Omental fat pad (tissue), 4 donors: ENCODE results near the gene MPV17L2. TPM values are rescaled to one million over a fixed set of nuclear protein-coding genes. Genes with fewer than 3 reads are reported as not detected.

Experiments used
- ATAC-seq: fragments of 150-250 bp; one replicate; pipeline ENCODE4 v1.9.1; 2016; ENCODE audit warnings: mild to moderate bottlenecking, moderate library complexity; ENCODE audit not compliant: low FRiP score
- DNase-seq: peaks from one replicate; pipeline ENCODE4 v3.0.0-alpha.2; 2019; ENCODE audit warnings: low spot score
- CTCF ChIP-seq, 3 donors: fragments of 450-650 bp; IDR thresholded peaks; one replicate each; pipeline ENCODE4 v1.5.1; 2016 to 2017; ENCODE audit warnings: antibody characterized with exemption in 3 of 3, mild to moderate bottlenecking in 3 of 3, moderate library complexity in 2 of 3
- total RNA-seq, 4 donors: library from RNA; depleted of rRNA; stranded (reverse); fragments of >200 nt; gene quantifications; one replicate each; pipeline ENCODE4 v1.1.0, GENCODE V29; 2016

Gene MPV17L2
- total RNA-seq, 4 donors from 2014 or later = 19.6 to 29.7 (median 22.5) TPM

GRCh38 chr19:18218600-18218999 is 25.6 kb downstream of the MPV17L2 start:
- ATAC-seq (no peak), DNase-seq (no peak)
- TF ChIP-seq CTCF (IDR thresholded peaks at IDR 0.05) = no peak

GRCh38 chr19:18219911-18220631 is 27.1 kb downstream of the MPV17L2 start:
- no peak for TF ChIP-seq CTCF (IDR thresholded peaks at IDR 0.05)
- DNase-seq = no peak
- ATAC-seq = no peak

GRCh38 chr19:18220632-18221275 is 27.7 kb downstream of the MPV17L2 start:
- no peak for ATAC-seq
- TF ChIP-seq CTCF (IDR thresholded peaks at IDR 0.05) = no peak
- no peak for DNase-seq

- DNase-seq (no peak), ATAC-seq (no peak)
- no peak for TF ChIP-seq CTCF (IDR thresholded peaks at IDR 0.05)
Observed at GRCh38 chr19:18221815-18222725, 29.1 kb downstream of the MPV17L2 start.

- ATAC-seq (peak; percentile 4), DNase-seq (no peak)
- TF ChIP-seq CTCF (IDR thresholded peaks at IDR 0.05) = no peak
Observed at GRCh38 chr19:18223860-18224524, 31.0 kb downstream of the MPV17L2 start.

GRCh38 chr19:18224525-18225354 is 31.7 kb downstream of the MPV17L2 start:
- TF ChIP-seq CTCF (IDR thresholded peaks at IDR 0.05) = no peak
- ATAC-seq (peak; percentile 99), DNase-seq (peak; percentile 94)
